Esophagus squamous epithelium (tissue), 5 donors: Measurements from ENCODE around the gene KRTCAP3. TPM values are rescaled to one million over a fixed set of nuclear protein-coding genes. Genes with fewer than 3 reads are reported as not detected.

Experiments used
- DNase-seq: peaks from one replicate; lab custom pipeline; 2025; lab: John Stamatoyannopoulos, UW
- H3K27ac ChIP-seq, 4 donors: fragments of 200-600 bp; sonication (generic); one replicate each; pipeline ENCODE4 v1.5.1; 2016 to 2019; ENCODE audit warnings: mild to moderate bottlenecking in 1 of 4
- H3K27me3 ChIP-seq, 4 donors: fragments of 200-600 bp; sonication (generic); 1 replicate in 3 of 4; 2 replicates in 1 of 4; pipeline versions ENCODE4 v1.5.1 to v1.6.0; 2017 to 2021; ENCODE audit warnings: antibody characterized with exemption in 1 of 4
- H3K36me3 ChIP-seq, 3 donors: fragments of 200-600 bp; sonication (generic); one replicate each; pipeline ENCODE4 v1.5.1; 2016 to 2019
- H3K4me1 ChIP-seq, 3 donors: fragments of 200-600 bp; sonication (generic); one replicate each; pipeline ENCODE4 v1.5.1; 2017 to 2019
- H3K4me3 ChIP-seq, 4 donors: fragments of 200-600 bp; sonication (generic); 1 replicate in 3 of 4; 2 replicates in 1 of 4; pipeline ENCODE4 v1.5.1; 2016 to 2019; ENCODE audit warnings: mild to moderate bottlenecking in 2 of 4, moderate library complexity in 1 of 4
- H3K9me3 ChIP-seq, 3 donors: fragments of 200-600 bp; sonication (generic); one replicate each; pipeline ENCODE4 v1.5.1; 2016 to 2019
- POLR2A ChIP-seq, 4 donors: fragments of 450-650 bp; IDR thresholded peaks; one replicate each; pipeline ENCODE4 v1.6.1; 2017; ENCODE audit warnings: antibody characterized with exemption in 4 of 4, mild to moderate bottlenecking in 4 of 4, moderate library complexity in 3 of 4
- WGBS, 2 donors: methylation state at CpG; one replicate each; pipeline ENCODE4 v1.1.5; 2018; 5-methylcytosine and 5-hydroxymethylcytosine counted together
- intact Hi-C: fragments of 100-400 bp; cut with DNase I; formaldehyde crosslinking; loops from one replicate; pipeline ENCODE4 v1.15.0; 2022
- total RNA-seq, 4 donors: library from RNA; depleted of rRNA; stranded (reverse); fragments of >200 nt; gene quantifications; one replicate each; pipeline ENCODE4 v1.1.0, GENCODE V29; 2016
- TF ChIP-seq, protein P1 (sequence below), 6 experiments: fragments of 450-650 bp in 4 of 6; fragments of 200-600 bp in 2 of 6; sonication (generic) in 2 of 6; IDR thresholded peaks; one replicate each; pipeline ENCODE4 v1.5.1; 2016 to 2019; ENCODE audit warnings: antibody characterized with exemption in 6 of 6, mild to moderate bottlenecking in 4 of 6, moderate library complexity in 4 of 6
- donor health status: DM: yes; HTN: yes; CAD: no.

The KRTCAP3 gene
- total RNA-seq, 4 donors from 2014 or later = 9.8 to 29.3 (median 19.1) TPM

DNA sequence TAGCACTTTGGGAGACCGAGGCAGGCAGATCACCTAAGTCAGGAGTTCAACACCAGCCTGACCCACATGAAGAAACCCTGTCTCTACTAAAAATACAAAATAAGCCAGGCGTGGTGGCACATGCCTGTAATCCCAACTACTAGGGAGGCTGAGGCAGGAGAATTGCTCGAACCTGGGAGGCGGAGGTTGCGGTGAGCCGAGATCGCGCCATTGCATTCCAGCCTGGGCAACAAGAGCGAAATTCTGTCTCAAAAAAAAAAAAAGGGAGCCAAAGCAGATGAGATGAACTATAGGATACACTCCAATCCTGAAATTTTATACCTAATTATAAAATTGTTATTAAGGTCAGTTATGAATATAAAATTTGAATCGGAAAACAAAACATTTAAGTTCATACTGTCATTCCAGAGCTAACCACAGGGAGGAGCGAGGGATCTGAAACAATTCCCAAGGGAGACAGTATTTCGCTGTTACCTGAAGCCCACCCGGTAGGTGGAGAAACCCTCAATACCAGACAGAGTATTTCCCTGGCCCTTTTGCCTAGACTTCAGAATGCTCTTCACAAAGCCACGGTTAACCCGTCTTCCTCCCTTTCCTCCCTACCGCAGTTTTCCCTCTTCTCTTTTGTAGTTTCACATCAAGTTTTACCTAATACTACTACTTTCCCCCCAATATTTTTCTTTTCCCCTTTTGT lies 34.2 kb upstream of the KRTCAP3 start:
- Histone ChIP-seq H3K9me3 (no peaks in the 10 kb centered on the region), H3K4me1 (peaks cover 12 to 42% (median 20%) of the 10 kb centered on the region in 3 donors), H3K27me3 (no peaks in the 10 kb centered on the region), H3K36me3 (peaks cover 0 to 35% (median 0%) of the 10 kb centered on the region in 3 donors), H3K27ac (peak overlapping the region in 3 of 4 donors; percentile 88 to 94 (median 91)), H3K4me3 (peak overlapping the region; percentile 92 to 96 (median 96))
- DNase-seq = no peak
- 44 to 47% methylated on average over 16 of the region's 16 CpGs for WGBS, 2 donors
- intact Hi-C loops = no loop called here
- TF ChIP-seq, protein P1, sequence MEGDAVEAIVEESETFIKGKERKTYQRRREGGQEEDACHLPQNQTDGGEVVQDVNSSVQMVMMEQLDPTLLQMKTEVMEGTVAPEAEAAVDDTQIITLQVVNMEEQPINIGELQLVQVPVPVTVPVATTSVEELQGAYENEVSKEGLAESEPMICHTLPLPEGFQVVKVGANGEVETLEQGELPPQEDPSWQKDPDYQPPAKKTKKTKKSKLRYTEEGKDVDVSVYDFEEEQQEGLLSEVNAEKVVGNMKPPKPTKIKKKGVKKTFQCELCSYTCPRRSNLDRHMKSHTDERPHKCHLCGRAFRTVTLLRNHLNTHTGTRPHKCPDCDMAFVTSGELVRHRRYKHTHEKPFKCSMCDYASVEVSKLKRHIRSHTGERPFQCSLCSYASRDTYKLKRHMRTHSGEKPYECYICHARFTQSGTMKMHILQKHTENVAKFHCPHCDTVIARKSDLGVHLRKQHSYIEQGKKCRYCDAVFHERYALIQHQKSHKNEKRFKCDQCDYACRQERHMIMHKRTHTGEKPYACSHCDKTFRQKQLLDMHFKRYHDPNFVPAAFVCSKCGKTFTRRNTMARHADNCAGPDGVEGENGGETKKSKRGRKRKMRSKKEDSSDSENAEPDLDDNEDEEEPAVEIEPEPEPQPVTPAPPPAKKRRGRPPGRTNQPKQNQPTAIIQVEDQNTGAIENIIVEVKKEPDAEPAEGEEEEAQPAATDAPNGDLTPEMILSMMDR (IDR thresholded peaks at IDR 0.05) = peak in 5 of 6 experiments; percentile 48 to 69 (median 57)
- TF ChIP-seq POLR2A (IDR thresholded peaks at IDR 0.05) = no peak

DNA sequence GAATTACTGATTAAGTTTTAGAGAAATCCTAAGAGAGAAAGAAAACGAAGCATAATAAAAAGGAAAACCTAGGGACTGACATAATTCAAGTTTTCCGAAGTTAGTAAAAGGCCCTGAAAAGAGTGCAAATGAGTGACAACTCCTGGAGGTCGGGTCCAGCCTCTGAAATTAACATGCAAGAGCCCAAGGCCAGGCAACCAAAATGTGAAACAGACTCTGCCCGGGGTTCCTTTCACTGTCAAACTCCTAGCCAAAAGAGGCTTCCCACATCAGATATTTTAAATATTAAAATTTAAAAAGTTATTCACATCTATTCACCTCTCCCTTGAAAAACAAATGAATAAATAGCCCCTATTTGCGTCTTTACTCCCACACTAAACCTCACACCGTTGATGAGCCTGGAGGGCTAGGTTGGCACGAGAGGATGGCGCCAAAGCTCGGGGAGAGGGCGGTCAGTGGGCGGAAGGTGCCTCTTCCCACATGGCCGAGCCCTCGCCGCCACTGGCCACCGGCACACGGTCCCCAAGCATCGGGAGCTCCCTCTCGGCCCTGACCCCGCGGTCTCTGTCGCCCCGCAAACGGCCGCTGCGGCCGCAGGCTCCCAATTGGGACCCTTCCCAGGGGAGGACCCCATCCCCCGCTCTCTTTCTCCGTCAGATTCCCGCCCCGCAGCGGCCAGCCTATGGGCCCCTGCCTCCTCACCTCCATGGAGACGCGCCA lies 33.4 kb upstream of the KRTCAP3 start:
- WGBS, 2 donors = 1 to 2% methylated on average over 13 to 14 of the region's 33 CpGs
- H3K27ac ChIP-seq = peak overlapping the region; percentile 88 to 94 (median 90)
- DNase-seq = no peak
- no peaks in the 10 kb centered on the region for H3K9me3 ChIP-seq
- no peaks in the 10 kb centered on the region for H3K27me3 ChIP-seq
- peaks cover 0 to 28% (median 0%) of the 10 kb centered on the region in 3 donors for H3K36me3 ChIP-seq
- H3K4me1 ChIP-seq = peaks cover 12 to 42% (median 20%) of the 10 kb centered on the region in 3 donors
- intact Hi-C loops = no loop called here
- no peak for TF ChIP-seq POLR2A (IDR thresholded peaks at IDR 0.05)
- TF ChIP-seq, protein P1 (IDR thresholded peaks at IDR 0.05) = no peak
- peak overlapping the region; percentile 92 to 96 (median 96) for H3K4me3 ChIP-seq

DNA sequence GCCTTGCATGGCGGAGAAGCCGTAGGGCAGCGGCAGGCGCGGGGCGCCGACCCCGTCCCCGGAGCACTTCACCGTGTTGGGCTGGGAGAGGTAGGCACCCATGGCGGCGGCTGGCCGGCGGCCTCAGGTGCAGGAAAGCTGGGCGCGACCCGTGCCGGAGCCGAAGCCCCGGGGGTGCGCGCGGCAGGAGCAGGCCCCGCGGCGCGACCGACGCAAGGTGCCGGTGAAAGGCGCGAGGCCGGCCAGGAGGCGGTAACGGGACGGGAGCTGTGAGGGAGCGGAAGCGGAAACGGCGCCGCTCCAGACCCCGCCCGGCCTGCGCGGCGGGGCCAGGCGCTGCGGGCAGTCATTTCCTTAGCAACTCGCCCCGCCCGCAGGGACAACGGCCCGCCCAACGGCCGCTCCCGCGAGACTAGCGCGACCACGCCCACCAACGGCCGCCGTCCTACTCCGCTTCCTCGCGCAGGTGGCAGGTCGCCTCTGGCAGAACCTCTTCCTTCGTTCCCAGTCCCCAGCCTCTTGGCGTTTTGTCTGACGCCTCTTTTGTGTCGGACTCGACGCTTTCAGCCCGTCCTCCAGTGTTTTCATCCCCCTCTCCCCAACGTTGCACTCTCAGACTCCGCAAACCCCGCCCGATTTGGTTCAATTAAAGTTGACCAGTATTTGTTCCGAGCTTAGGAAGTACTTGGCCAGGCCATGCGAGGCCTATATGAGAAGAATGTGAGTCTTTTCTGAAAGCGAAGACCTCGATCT lies 32.7 kb upstream of the KRTCAP3 start, which contains the start of gene PPM1G:
Gene PPM1G, minus strand, starts transcription at position 271 of the 753 bp plus-strand sequence. Its CDS starts 169 bp downstream, at position 102.
- Histone ChIP-seq H3K4me3 (peak within 1 kb of the TSS; percentile 92 to 96 (median 96)), H3K4me1 (peaks cover 12 to 42% (median 20%) of the 10 kb centered on the region in 3 donors), H3K9me3 (no peaks in the 10 kb centered on the region), H3K36me3 (peaks cover 0 to 23% (median 0%) of the 10 kb centered on the region in 3 donors), H3K27me3 (no peaks in the 10 kb centered on the region), H3K27ac (peak within 1 kb of the TSS; percentile 88 to 94 (median 90))
- 0 to 4% methylated on average over 17 to 26 of the region's 82 CpGs for WGBS, 2 donors
- peak; percentile 53 for DNase-seq
- intact Hi-C loops = no loop called here
- TF ChIP-seq, protein P1 (IDR thresholded peaks at IDR 0.05) = no peak
- peak in 2 of 4 donors; percentile 25 to 67 for TF ChIP-seq POLR2A (IDR thresholded peaks at IDR 0.05)

DNA sequence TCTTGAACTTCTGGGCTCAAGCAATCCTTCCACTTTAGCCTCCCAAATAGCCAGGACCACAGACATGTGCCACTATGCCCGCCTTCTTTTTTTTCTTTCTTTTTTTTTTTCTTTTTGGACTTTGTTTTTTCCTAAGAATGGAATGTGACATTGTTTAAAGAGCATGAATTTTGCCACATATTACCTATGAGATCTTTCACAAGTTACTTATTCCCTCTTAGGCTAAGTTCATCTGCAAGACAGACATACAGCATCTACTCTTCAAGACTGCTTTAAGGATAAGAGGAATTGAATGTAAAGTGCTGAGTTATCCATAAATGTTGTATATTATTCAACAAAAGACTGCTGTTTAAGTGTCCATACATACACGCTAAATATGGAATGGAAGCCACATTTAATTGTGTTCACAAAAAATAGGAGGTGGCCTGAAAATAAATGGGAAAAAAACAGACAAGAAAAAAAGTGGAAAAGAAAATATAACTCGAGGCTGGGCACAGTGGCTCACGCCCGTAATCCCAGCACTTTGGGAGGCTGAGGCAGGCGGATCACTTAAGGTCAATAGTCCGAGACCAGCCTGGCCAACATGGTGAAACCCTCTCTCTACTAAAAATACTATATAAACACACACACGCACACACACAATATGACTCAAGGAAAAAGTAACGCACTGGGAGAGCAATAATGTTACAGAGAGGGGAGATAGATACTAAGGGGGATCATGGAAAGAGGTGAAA lies 29.6 kb upstream of the KRTCAP3 start:
- DNase-seq = no peak
- no peak for TF ChIP-seq POLR2A (IDR thresholded peaks at IDR 0.05)
- TF ChIP-seq, protein P1 (IDR thresholded peaks at IDR 0.05) = no peak
- Histone ChIP-seq H3K36me3 (peaks cover 0 to 2% (median 0%) of the 10 kb centered on the region in 3 donors), H3K27me3 (no peaks in the 10 kb centered on the region), H3K27ac (no peak overlapping the region), H3K4me1 (peaks cover 8 to 23% (median 12%) of the 10 kb centered on the region in 3 donors), H3K9me3 (no peaks in the 10 kb centered on the region), H3K4me3 (no peak overlapping the region)
- 78 to 86% methylated on average over 9 of the region's 9 CpGs for WGBS, 2 donors
- intact Hi-C loops = no loop called here
